SK-N-MC (cell line): Measurements from ENCODE around the gene MTNR1A.

Experiments used
- EZH2 ChIP-seq: fragments of 200-600 bp; sonication (generic); IDR thresholded peaks from one replicate; pipeline ENCODE4 v1.6.1; 2017; ENCODE audit warnings: antibody characterized with exemption
- FOXP2 ChIP-seq: optimal IDR thresholded peaks from 2 replicates; pipeline ENCODE3; 2011; ENCODE audit warnings: mild to moderate bottlenecking, moderate library complexity; ENCODE audit not compliant: insufficient read depth; ENCODE audit errors: extremely low read length, control extremely low read depth
- POLR2AphosphoS5 ChIP-seq: IDR thresholded peaks from 2 replicates; pipeline ENCODE4 v1.6.1; 2012; ENCODE audit warnings: mild to moderate bottlenecking, low read depth, low read length, borderline replicate concordance

- TF ChIP-seq EZH2 (no peak), POLR2AphosphoS5 (no peak), FOXP2 (no peak)
Observed at GRCh38 chr4:186602978-186603377, 47.6 kb upstream of the MTNR1A start.
